Fibroblast of lung (primary cell): ENCODE results near the gene HDDC2.

Experiments used
- CTCF ChIP-seq, 2 donors: IDR thresholded peaks in 1 of 2; conservative IDR thresholded peaks in 1 of 2; 1 replicate in 1 of 2; 2 replicates in 1 of 2; pipeline ENCODE4 v1.5.1; 2011 to 2012; ENCODE audit warnings: low read length in 2 of 2, control low read depth in 1 of 2, inconsistent platforms in 1 of 2, low read depth in 1 of 2, mild to moderate bottlenecking in 1 of 2
- EZH2 ChIP-seq: IDR thresholded peaks from 2 replicates; pipeline ENCODE4 v1.5.1; 2012; ENCODE audit warnings: low read length, control low read depth, mild to moderate bottlenecking; ENCODE audit errors: missing control alignments

GRCh38 chr6:125267806-125268523, 33.8 kb downstream of the HDDC2 start:
- TF ChIP-seq CTCF (conservative IDR thresholded peaks at IDR 0.05 in 1 of 2, IDR thresholded peaks at IDR 0.05 in 1 of 2; ENCODE audit: low read depth in 1 of 2, low read length in 2 of 2), result no peak
- TF ChIP-seq EZH2, result no peak
